K562 (cell line): Measurements from ENCODE around the gene GJE1. TPM values are rescaled to one million over a fixed set of nuclear protein-coding genes. Genes with fewer than 3 reads are reported as not detected.

Experiments
- FOS ChIP-seq: IDR thresholded peaks from 3 replicates; pipeline ENCODE4 v1.6.1; 2011; ENCODE audit not compliant: insufficient read length; ENCODE audit errors: extremely low read depth
- GABPB1 ChIP-seq: sonication (generic); formaldehyde crosslinking; IDR thresholded peaks from 2 replicates; pipeline ENCODE4 v1.8.0; 2022; ENCODE audit warnings: mild to moderate bottlenecking, missing genetic modification reagents
- IRF1 ChIP-seq: sonication (generic); formaldehyde crosslinking; IDR thresholded peaks from 2 replicates; pipeline ENCODE4 v1.8.0; 2022; ENCODE audit warnings: missing genetic modification reagents, mild to moderate bottlenecking, borderline replicate concordance
- LARP7 ChIP-seq: fragments of 450-650 bp; IDR thresholded peaks from 2 replicates; pipeline ENCODE4 v1.6.1; 2016
- RBM15 ChIP-seq: fragments of 200-400 bp; formaldehyde crosslinking; IDR thresholded peaks from 2 replicates; pipeline ENCODE4 v1.6.1; 2018; ENCODE audit warnings: mild to moderate bottlenecking, low read length, moderate library complexity; ENCODE audit not compliant: insufficient read depth
- SMAD1 ChIP-seq: fragments of 150-350 bp; IDR thresholded peaks from 2 replicates; pipeline ENCODE4 v1.6.1; 2014; ENCODE audit warnings: low read length, low read depth; ENCODE audit not compliant: partially characterized antibody
- TCFL5 ChIP-seq: fragments of 250-450 bp; sonication (Bioruptor Pico); conservative IDR thresholded peaks from 2 replicates; pipeline ENCODE4 v1.6.1; 2021; ENCODE audit warnings: mild to moderate bottlenecking, moderate library complexity, matching md5 sums
- TSHZ1 ChIP-seq: fragments of 250-450 bp; sonication (Bioruptor Pico); IDR thresholded peaks from 2 replicates; pipeline ENCODE4 v1.4.0; 2020; ENCODE audit warnings: mild to moderate bottlenecking, moderate library complexity
- XRCC3 ChIP-seq: fragments of 450-650 bp; IDR thresholded peaks from 2 replicates; pipeline ENCODE4 v1.6.1; 2017; ENCODE audit warnings: mild to moderate bottlenecking, moderate library complexity
- ZBTB43 ChIP-seq: sonication (generic); formaldehyde crosslinking; IDR thresholded peaks from 2 replicates; pipeline ENCODE4 v1.8.0; 2023; ENCODE audit warnings: mild to moderate bottlenecking, missing genetic modification reagents
- ZMIZ1 ChIP-seq, 2 experiments: fragments of 150-350 bp in 1 of 2; IDR thresholded peaks; 2 replicates each; pipeline ENCODE4 v1.6.1; 2012 to 2016; ENCODE audit warnings: low read depth in 2 of 2, low read length in 2 of 2, mild to moderate bottlenecking in 1 of 2, moderate library complexity in 1 of 2
- ZNF311 ChIP-seq: fragments of 250-450 bp; sonication (Bioruptor Pico); IDR thresholded peaks from 2 replicates; pipeline ENCODE4 v1.4.0; 2020; ENCODE audit warnings: mild to moderate bottlenecking, moderate library complexity
- ZNF512 ChIP-seq: IDR thresholded peaks from 2 replicates; pipeline ENCODE4 v1.6.1; 2016; ENCODE audit warnings: missing genetic modification characterization, missing compliant biosample characterization
- ZNF586 ChIP-seq: fragments of 450-650 bp; formaldehyde crosslinking; conservative IDR thresholded peaks from 2 replicates; pipeline ENCODE4 v1.4.0; 2020; ENCODE audit warnings: mild to moderate bottlenecking, moderate library complexity
- polyA plus RNA-seq, 8 experiments: library from polyadenylated mRNA; depleted of rRNA in 4 of 8; stranded (reverse) in 5 of 8; unstranded in 3 of 8; fragments of >200 nt; fragmentation: Nextera tagmentation in 2 of 8; fragmentation: Illumina TruSeq in 1 of 8; extraction: Ambion mirVana in 2 of 8; extraction: Trizol in 1 of 8; gene quantifications; 2 replicates each; pipeline versions ENCODE4 v1.2.1 to v1.2.3, GENCODE V29; 2011 to 2014; ENCODE audit warnings: inconsistent platforms in 1 of 8, missing spikeins in 1 of 8
- total RNA-seq, 7 experiments: library from RNA; depleted of rRNA in 6 of 7; stranded (reverse); fragments of >200 nt in 6 of 7; fragmentation: Illumina TruSeq in 2 of 7; extraction: Trizol in 2 of 7; gene quantifications; 2 replicates each; pipeline versions ENCODE4 v1.2.1 to v1.2.3, GENCODE V29; 2011 to 2021; ENCODE audit warnings: low replicate concordance in 1 of 7

The GJE1 gene
- total and polyA plus RNA-seq, 9 of the 15 experiments (the other 6 are each of a cell fraction or from before 2014, with no cell fraction given): not detected

- no peak for TF ChIP-seq ZNF512
- TF ChIP-seq GABPB1 (CRISPR knock-in tag): peak; percentile 96
- TF ChIP-seq TCFL5 (CRISPR knock-in tag): no peak
- no peak for TF ChIP-seq FOS
- peak; percentile 79 for TF ChIP-seq SMAD1
- no peak for TF ChIP-seq IRF1
- no peak for TF ChIP-seq LARP7
- TF ChIP-seq TSHZ1 (CRISPR knock-in tag): no peak
- TF ChIP-seq RBM15: no peak
- no peak for TF ChIP-seq ZNF586 (CRISPR knock-in tag)
- no peak for TF ChIP-seq ZBTB43 (CRISPR knock-in tag)
- no peak for TF ChIP-seq ZNF311 (CRISPR knock-in tag)
- no peak for TF ChIP-seq XRCC3
- peak in 1 of 2 experiments; percentile 75; a peak in 2 of 4 replicates for TF ChIP-seq ZMIZ1 (IDR thresholded peaks at IDR 0.05; ENCODE audit: low read depth in 2 of 2, low read length in 2 of 2)
Observed at GRCh38 chr6:142146828-142147662, 14.3 kb downstream of the GJE1 start, which contains the start of the genes NMBR and VTA1 (continued).
